SHP77 (cell line): ENCODE results near the gene RAD50.
"Not testable (repeated sequence)": the region's sequence is repeated elsewhere in the genome, so short reads cannot be mapped to it uniquely, and the experiment has no call there.

Experiments used
- DNase-seq, 2 experiments: peaks; one replicate each; lab custom pipeline; 2025; lab: John Stamatoyannopoulos, UW

The RAD50 gene

DNA sequence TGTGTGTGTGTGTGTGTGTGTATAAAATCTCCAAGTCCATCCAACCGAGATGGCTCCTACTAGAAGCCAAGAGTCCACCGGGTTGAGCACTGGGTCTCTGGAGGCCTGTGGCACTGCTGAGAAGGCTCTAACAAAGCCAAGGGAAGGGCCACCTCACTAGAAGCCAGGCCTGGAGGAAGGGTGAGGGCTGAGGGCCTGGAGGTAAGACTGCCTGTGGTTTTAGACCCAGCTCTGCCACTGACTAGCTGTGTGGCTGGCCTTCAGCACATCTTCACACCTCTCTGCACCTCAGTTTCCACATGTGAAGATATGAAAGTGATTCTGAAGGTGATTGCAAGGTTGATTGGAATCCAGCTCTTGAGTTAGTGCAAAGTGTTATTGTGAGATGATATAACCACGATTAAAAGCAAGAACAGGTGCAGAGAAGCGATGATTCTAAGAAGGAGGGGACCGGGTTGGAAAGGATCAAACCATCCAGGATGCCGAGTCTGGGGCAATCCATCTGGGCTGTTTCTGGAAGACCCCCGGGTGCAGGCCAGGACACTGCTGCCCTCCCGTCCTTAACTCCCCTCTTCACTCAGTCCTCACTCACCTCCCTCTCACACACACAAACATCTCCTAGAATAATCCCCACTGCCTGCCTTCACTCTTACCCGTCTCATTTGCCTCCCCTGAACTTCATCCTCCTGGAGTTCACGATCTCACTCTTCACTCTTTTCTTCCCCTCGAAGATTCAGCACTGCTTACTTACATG, 119.3 kb downstream of the RAD50 start:
- no peak for DNase-seq

DNA sequence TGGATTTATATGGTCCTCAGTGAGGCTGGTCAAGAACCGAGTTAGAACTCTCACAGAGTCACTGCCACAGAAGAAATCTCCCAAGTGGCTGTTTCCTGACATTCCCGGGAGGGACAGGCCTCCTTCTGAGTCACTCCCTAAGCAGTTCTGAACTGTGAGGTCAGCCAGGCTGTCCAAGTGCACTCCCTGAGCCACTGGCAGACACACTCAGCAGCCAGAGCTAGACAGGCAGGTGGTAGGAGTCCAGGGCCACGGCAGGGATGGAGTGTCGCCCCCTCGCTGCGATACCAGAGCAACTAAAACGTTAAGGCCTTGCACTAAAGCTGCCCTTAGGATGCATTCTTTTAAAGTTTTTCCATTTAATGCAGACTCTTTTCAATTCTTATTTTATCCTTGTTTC, 120.4 kb downstream of the RAD50 start:
- peak; percentile 23 to 64 for DNase-seq

DNA sequence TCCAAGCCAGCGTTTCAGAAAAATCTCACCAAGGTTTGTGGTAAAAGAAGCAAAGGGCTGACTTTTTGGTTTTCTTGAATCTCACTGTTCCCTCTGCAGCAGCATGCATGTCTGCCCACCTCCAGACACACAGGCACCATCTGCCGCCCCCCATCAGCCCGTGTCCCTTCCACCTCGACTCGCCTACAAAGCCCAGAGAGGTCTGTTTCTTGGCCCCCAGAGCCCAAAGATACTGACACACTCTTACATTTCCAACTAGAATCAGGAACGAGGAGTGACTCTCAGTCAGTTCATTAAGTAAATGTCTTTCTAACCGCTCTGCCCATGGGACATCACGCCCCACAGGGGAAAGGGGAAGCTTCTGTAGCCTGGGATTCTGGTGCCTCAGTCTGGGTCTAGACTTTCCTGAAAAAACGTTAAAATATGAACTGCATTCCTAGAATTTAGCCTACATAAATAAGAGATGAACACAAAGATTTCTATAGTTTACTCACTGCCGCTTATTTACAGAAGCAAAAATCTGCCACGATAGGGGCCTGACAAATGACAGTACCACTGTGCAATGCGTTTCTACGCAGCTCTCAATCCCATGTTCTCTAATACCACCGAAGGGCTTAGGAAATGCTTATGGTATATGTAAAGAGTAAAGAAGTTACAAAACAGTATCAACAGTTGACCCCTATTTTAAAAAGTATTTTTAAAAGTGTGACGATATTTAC, 121.1 kb downstream of the RAD50 start:
- DNase-seq = no peak

DNA sequence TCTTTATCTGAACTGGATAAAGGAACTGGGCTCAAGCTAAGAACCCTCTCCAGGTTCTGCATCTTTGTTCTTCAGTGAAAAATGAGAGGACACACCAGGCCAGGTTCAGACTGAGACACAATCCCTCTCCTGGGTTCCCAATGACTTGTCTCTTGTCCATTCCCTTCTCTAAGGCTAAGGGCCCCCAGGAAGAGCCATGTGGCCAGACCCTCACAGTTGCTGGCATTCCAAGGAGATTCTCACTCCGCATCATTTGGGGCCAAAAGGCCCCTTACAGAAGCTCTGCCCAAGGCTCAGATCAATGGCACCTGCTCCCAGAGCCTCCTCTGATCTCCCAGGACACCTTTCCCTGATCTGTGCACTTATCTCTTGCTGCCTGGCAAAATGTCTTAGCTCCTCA, 122.0 kb downstream of the RAD50 start:
- DNase-seq = no peak

DNA sequence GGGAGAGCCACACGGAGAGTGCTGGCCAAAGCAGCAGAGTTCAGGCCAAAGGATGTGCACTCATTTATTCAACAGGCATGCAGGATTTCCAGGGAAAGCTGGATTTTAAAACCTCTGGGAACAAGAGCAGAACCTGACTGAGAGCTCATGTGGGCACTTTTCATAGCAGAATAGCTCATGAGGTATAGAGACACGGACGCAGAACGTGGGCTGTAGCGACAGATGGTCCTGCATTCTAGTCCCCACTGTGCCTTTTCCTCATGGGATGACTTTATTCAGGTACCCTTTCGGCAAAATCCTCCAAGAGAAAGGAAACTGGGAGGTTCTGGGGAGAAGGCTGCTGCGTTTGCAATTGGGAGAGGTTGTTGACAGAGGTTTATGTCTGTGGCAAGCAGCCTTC, 122.4 kb downstream of the RAD50 start:
- no peak for DNase-seq

DNA sequence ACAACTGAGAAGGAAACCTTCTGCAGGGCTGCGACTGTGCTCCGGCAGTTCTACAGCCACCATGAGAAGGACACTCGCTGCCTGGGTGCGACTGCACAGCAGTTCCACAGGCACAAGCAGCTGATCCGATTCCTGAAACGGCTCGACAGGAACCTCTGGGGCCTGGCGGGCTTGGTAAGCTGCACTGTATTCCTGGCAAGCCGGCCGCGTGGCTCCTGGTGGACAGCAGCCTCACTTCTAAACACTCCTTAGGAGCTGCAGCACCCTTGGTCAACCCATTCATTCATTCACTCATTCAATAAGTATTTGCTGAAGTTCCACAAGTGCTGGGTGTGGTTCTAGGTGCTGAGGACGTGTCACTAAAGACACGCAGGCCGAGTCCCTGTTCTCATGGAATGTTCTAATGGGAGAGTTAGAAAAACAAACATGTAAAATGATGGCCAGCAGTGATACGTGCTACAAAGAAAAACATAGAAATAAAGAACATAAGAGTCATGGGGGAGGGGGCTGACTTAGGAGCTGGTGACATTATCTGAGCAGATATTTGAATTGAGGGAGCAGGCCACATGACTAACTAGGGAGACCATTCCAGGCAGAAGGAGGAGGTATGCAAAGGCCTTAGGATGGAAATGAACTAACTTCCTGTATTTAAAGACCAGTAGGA, 123.1 kb downstream of the RAD50 start:
- DNase-seq = no peak

DNA sequence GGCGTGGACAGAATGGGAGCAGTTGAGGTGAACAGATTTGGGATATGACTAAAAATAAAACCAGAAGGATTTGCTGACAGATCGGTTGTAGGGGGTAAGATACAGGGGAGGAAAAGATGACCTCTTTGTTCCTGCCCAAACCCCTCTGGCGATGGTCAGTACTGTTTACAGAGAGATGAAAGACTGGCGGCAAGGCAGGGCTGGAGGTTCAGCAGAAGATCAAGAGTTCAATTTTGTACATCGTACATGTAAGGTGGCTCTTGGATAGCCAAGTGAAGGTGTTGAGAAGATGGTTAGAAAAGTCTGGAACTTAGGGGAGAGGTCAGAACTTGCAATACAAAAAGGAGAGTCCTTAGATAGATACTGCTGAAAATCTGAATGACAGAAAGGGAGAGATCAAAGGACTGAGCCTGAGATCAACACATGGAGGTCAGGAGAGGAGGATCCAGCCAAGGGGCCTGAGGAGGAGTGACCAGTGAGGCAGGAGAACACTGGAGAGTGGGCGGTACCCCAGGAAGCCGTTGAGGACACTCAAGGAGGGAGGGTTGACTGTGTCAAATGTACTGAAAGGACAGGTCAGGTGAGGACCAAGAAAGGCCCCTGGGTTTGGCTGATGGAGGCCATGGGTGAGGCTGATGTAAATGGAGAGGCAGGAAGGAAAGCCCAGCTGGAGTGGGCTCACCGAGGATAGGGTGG, 124.2 kb downstream of the RAD50 start:
- no peak for DNase-seq

DNA sequence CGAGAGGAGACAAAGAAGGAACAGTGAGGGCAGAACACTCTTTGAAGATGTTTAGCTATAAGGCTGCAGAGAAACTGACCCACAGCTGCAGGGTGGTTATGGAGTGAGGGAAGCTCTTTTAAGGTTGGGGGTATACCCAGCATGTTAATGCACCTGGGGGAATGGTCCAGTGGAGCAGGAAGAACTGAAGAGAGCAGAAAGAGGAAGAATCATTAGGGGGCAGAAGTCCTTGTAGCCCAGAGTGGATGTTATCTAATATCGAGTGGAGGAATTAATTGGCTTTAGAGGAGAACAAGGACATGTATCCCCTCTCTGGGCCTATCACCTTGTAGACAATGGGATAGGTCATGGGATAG, 124.7 kb downstream of the RAD50 start:
- DNase-seq = no peak

DNA sequence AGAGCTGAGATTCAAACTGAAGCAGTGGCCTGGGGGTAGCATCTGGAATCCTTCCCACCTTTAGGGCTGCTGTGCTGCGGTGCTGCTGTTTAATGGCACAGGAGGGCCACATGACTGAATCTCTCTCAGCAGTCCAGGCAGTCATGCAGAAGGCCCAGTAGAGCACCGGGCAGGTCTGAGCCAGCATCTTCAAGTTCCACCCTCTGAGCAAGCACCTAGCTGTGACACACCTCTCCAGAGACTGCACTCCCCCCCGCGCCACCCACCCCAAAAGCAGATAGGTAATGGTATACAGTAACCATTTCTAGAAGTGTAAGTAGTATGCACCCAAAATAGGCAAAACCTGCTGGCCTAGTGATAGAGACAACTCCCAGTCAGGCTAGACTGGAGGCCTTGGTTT, 125.2 kb downstream of the RAD50 start:
- no peak for DNase-seq

DNA sequence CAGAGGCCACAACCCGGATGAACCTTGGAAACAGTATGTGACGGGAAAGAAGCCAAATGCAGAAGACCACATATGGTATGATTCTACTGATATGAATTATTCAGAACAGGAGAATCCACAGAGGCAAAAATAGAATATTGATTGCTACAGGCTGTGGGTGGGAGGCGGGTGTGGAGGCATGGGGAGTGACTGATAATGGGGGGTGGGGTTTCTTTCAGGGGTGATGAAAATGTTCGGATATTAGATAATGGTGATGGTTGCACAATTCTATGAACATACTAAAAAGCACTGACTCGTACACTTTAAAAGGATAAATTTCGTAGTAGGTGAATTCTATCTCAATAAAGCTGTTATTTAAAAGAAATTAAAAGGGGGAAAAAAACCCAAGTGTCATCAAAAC, 127.7 kb downstream of the RAD50 start:
- no peak for DNase-seq

DNA sequence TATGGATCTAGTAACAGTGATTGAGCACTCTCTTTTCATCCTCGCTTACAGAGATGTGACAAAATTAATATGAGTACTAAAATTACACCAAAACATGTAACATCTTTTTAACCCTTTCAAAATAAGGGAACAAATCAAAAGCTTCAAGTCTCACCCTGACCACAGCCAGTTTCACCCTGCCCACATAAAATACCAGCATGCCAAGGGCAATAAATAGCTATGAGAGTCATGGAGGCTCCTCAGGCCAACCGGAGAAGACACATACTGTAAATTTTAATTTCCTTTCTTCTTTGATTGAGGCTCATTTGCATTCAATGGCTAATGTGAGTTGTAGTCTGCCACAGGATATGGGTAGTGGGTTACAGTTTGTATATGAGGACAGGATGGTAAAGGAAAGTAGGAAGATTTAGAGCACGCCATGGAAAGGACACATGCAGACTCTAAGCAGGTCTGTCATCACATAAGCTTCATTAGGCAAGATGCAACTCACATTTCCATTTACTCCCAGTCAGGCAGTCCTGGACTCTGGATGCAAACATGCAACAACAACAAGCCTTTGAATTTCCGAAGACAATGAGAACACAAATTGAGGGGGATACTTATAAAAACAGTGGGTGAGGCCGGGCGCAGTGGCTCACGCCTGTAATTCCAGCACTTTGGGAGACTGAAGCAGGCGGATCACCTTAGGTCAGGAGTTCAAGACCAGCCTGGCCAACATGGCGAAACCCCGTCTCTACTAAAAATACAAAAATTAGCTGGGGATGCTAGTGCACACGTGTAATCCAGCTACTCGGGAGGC, 128.3 kb downstream of the RAD50 start:
- no peak for DNase-seq

DNA sequence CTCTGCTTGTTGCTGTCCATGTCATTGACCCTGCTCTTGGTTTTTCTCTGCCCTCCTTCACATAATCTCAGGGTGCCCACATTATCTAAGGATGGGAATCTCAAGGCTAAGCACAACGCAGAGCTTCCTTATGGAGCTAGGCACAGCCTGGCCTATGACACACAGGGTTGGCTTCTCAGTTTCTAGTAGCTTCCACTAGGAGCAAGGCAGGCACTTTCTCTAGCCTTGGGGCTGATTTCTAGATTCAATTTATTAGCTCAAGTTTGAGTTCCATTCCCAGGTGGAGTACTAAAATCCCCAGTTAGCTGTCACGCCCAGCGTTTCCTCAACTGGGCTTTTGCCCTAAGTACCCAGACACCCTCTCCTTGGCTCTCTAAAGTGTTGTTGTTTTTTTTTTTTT, 129.4 kb downstream of the RAD50 start:
- no peak for DNase-seq

DNA sequence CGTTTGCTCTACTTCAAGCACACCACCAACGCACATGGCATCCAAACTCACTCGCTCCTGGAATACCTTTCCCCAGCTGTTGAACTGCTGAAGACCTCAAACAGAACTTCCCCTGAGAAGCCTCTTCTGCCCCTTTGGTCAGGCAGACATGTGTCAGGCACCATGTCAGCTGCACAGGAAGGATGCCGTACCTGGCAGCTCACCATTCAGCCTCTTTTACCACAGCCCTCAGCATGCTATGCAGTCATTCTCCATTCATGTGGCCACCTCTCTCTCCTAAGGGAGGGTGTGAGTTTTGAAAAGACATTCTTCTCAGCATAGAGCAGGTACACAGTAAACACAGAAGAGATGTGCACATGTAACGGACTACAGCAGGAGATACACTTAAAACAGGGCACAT, 131.2 kb downstream of the RAD50 start:
- DNase-seq = no peak

DNA sequence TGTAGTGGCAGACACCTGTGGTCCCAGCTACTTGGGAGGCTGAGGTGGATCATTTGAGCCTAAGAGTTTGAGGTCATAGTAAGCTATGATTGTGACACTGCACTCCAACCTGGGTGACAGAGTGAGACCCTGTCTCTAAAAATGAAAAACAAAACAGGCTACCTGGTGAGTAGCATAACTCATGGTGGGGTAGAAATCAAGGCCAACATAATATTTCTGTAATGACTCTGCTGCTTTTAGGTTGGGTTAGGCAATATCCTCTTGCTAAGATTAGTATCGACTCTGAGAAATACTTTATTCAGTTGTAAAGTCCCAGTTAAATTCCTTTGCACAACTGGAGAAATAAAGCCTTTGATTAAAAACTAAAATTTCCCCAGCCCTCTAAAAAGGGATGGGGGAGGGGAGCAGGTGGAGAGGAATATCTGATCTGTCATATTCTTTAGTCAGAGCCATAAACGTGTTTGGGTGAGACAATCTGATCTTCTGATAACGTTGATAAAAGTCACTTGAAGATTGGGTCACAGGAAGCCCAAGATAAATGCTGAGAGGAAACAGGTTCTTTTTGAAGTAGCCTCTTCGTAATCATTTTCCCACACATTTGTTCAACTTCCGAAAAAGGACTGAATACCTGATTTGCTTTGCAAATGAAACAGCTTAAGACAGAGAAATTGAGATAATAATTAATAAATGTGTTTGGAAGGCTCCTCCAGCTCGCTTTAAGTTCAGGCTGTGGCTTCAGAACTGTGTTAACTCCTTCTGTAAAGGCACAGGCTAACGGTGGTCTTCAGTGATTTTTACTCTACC, 132.0 kb downstream of the RAD50 start:
- DNase-seq = no peak

DNA sequence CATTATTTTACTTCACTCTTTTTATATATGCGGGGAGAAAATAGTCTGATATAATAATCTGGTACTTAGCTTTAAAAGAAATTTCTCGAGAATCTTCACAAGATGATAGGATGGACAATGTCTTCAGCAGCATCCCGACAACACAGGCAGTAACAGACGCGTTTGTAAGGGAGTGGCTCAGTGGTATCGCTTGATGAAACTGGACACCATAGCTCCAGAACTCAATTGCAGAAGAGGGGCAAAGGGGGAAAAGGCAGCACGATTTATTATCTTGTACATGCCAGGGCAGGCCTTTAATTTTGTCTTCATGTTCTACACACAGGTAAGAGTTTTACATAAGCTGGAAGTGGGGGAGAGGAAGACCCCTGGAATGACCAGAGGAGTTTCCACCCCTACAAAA, 132.7 kb downstream of the RAD50 start:
- no peak for DNase-seq

DNA sequence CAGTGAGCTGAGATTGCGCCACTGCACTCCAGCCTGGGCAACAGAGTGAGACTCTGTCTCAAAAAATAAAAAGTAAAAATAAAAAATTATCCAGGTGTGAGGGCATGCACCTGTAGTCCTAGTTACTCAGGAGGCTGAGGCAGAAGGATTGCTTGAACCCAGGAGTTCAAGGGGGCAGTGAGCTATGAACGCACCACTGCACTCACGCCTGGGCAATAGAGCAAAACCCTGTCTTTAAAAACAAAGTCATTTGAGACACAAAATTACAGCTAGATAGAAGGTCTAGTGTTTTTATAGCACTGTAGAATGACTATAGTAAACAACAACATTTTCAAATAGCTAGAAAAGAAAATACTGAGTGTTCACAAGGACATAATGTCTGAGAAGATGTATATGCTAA, 133.4 kb downstream of the RAD50 start:
- DNase-seq = no peak

DNA sequence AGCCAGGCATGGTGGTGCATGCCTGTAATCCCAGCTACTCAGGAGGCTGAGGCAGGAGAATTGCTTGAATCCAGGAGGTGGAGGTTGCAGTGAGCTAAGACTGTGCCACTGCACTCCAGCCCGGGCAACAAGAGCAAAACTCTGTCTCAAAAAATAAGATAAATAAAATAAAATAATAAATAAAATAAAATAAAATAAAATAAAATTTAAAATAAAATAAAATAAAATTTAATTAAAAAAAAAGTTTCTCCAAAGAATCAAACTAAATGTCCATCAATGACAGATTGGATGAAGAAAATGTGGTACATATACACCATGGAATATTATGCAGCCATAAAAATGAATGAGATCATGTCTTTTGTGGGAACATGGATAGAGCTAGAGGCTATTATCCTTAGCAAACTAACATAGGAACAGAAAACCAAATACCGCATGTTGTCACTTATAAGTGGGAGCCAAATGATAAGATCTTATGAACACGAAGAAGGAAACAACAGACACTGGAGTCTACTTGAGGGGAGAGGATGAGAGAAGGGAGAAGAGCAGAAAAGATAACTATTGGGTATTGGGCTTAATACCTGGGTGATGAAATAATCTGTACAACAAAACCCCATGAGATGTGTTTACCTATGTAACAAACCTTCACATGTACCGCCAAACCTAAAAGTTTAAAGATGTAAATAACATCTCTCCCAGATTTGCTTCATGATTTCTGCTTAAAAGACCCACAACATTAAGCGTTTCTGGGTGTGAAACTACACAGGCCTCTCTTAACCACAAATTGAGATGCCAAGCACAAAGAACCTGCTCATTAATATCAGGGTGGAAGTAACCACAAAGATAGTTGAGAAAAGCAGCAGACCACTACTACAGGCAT, 135.2 kb downstream of the RAD50 start:
- DNase-seq = not testable (repeated sequence)

DNA sequence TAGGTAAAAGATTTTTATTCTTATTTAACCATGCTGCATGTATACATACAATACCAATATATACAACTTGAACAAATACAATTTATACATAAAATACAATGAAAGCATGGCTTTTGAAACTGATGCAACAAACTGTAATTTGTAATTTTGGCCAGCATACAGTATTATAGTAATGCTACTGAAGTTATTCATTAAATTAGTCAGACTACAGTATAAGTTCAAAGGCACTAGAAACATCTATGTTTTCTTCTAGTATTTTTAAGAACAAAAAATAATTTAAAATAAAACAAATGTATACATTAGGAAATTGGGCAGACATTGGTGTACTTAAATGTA, 135.8 kb downstream of the RAD50 start:
- DNase-seq = no peak
